ENCODE measurements around the gene GUCY1A2. TPM values are rescaled to one million over a fixed set of nuclear protein-coding genes. Genes with fewer than 3 reads are reported as not detected.

GUCY1A2 gene
- total RNA-seq, 3 donors from 2014 or later = 0.03 to 0.05 TPM; not detected in 1

DNA sequence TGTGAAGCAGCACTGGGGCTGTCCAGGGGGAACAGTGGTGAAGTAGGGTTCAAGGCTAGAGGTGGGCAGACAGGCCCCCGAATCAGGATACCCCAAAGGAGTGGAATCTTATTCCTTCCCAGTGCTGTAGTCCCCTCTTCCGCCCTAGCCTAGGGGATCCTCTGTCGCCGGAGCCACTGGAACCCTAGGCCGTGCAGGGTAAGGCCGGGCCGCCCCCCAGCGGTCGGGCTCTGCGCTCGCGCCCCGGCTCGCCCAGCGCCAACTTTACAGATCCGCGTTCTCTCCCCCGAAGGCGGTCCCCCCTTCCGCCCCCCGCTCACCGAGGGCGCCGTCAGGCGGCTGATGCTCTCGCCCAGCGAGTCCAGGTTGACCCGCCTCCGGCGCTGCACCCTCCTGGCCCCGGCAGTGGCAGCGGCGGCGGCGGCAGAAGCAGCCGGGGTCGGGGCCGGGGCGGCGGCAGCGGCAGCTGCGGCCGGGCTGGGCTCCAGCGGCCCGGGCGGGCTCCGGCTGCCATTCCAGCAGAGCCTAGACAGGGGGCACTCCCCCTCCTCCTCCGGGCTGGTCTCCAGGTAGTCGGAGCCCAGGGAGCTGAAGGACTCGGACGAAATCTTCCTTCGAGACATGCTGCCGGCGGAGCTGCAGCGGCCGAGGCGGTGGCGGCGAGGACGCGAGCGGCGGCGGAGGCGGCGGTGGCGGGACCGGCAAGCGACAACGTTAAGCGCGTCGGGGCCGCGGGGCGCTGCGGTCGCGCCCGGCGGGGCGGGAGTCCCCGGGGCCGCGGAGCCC, 650 bp downstream of the GUCY1A2 start:
- Mint-ChIP-seq H3K9me3 (no peaks in the 10 kb centered on the region), H3K36me3 (ENCODE audit: insufficient read depth) (no peaks in the 10 kb centered on the region), H3K4me3 (no peak overlapping the region), H3K4me1 (ENCODE audit: low read depth) (peaks cover 3% of the 10 kb centered on the region), H3K27me3 (ENCODE audit: low read depth) (peaks cover 37% of the 10 kb centered on the region)
- ATAC-seq = peak; percentile 53 to 56
- no peak for DNase-seq

DNA sequence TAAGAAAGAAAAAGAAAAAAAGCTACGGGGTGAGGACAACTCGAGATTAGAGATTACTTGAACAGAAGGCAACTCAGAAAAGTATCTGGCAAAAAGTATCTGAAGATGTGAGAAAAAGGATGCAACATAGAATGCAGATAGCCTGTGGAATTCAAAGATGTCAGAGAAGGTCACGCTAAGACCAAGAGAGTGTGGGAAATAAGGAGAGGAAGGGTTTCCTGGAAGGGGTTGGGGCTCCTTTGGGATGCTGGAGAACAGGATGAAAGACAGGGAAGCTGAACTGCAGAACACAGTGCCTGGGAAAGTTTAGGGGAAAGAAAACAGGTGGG, 1.2 kb downstream of the GUCY1A2 start:
- Mint-ChIP-seq H3K4me3 (no peak overlapping the region), H3K9me3 (no peaks in the 10 kb centered on the region), H3K27me3 (ENCODE audit: low read depth) (peaks cover 37% of the 10 kb centered on the region), H3K4me1 (ENCODE audit: low read depth) (peaks cover 3% of the 10 kb centered on the region), H3K36me3 (ENCODE audit: insufficient read depth) (no peaks in the 10 kb centered on the region)
- ATAC-seq = no peak
- no peak for DNase-seq

DNA sequence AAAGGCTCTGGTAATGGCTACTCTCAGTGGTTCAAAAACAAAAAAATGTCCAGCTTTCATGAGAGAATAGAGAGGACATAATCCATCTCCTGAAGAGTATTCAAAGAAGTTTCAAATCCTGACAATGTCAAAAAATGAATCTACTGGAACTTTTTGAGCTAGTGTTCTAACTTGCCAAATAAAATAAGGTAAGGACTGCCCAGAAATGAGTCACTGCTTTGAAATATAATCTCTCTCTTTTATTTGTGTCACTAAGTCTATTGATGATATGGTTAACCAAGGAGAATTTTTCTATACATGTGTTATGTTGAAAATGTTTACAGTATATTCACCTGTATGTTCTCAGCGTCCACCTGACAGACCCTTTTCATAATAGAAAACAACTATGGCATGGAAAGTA, 3.4 kb downstream of the GUCY1A2 start:
- H3K9me3 Mint-ChIP-seq = no peaks in the 10 kb centered on the region
- H3K36me3 Mint-ChIP-seq (ENCODE audit: insufficient read depth) = no peaks in the 10 kb centered on the region
- peaks cover 3% of the 10 kb centered on the region for H3K4me1 Mint-ChIP-seq (ENCODE audit: low read depth)
- peaks cover 31% of the 10 kb centered on the region for H3K27me3 Mint-ChIP-seq (ENCODE audit: low read depth)
- no peak for DNase-seq
- H3K4me3 Mint-ChIP-seq = no peak overlapping the region
- no peak for ATAC-seq

DNA sequence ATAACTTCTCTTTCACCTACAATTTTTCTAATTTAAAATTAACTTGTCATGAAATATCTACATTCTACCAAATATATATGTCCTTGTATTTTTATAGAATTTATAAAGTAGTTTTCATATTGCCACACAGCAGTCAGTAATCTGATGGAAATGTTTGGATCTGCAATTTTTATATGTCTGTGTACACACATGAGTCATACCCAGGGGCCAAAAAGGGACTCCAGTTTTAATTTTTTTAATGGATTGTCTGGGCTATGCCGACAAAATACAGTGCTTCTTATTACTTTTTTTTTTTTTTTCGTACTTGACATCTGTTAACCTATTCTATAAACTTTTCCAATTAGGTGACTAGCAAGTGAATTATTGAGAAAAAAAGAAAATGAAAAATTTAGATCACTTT, 6.3 kb downstream of the GUCY1A2 start:
- no peaks in the 10 kb centered on the region for H3K36me3 Mint-ChIP-seq (ENCODE audit: insufficient read depth)
- H3K4me1 Mint-ChIP-seq (ENCODE audit: low read depth) = peaks cover under 1% of the 10 kb centered on the region
- DNase-seq = no peak
- no peaks in the 10 kb centered on the region for H3K9me3 Mint-ChIP-seq
- no peak overlapping the region for H3K4me3 Mint-ChIP-seq
- ATAC-seq = no peak
- peaks cover 19% of the 10 kb centered on the region for H3K27me3 Mint-ChIP-seq (ENCODE audit: low read depth)

GRCh38 chr11:107009190-107009589, 9.1 kb downstream of the GUCY1A2 start:
- Mint-ChIP-seq H3K9me3 (no peaks in the 10 kb centered on the region), H3K36me3 (ENCODE audit: insufficient read depth) (no peaks in the 10 kb centered on the region), H3K4me1 (ENCODE audit: low read depth) (no peaks in the 10 kb centered on the region), H3K27me3 (ENCODE audit: low read depth) (no peaks in the 10 kb centered on the region), H3K4me3 (no peak overlapping the region)
- no peak for DNase-seq
- no peak for ATAC-seq

DNA sequence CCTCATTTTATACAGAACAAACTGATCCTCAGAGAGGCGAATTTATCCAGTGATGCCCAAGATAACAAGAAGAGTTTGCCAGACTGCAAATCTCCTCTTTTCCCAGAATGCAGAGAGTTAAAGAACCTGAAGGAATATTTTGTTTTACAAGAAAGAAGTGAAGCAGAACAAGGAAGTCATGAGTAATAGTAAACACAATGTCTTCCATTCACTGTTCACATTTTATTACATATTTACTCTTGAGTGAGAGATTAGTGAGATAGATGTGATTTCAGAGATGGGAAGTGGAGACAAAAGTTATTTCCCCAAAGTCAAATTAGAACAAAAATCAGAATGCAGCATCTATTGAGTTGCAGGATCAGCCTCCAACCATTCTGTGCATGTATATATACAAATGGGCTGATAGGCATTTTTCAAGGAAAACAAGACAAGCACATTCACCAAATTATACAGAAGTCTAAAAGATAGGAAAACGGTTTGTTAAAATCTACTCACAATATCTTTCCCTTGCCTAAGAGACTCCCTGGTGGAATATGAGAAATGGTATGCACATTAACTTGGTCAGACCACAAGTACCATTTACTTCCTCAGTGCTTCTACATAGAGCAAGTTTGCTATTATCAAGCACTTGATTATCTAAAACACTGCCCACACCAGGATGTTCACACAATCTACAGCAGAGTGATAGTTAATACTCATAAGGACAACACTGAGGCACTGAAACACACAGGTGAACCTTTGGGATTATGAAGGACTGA, 12.0 kb downstream of the GUCY1A2 start:
- Mint-ChIP-seq H3K9me3 (no peaks in the 10 kb centered on the region), H3K36me3 (ENCODE audit: insufficient read depth) (no peaks in the 10 kb centered on the region), H3K4me1 (ENCODE audit: low read depth) (no peaks in the 10 kb centered on the region), H3K27me3 (ENCODE audit: low read depth) (no peaks in the 10 kb centered on the region), H3K4me3 (no peak overlapping the region)
- ATAC-seq = no peak
- no peak for DNase-seq

DNA sequence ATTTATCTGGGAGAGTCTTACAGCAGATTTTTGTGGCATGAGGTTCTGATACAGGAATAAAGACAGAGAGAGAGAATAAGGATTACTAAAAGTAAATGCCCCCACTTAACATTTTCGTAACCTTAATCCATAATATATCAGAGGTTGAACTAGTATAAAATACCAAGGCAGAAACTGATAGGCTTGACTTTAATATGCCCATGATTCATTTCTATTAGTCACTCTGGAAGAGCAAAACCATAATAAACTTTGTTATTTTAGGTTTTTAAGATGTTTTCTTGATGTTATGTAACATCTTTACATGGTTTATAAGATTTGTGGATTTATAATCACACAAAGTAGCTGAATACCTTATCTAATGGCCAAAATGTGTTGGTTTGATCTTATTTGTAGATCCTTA, 19.1 kb downstream of the GUCY1A2 start:
- no peaks in the 10 kb centered on the region for H3K36me3 Mint-ChIP-seq (ENCODE audit: insufficient read depth)
- ATAC-seq (no peak), DNase-seq (no peak)
- H3K4me3 Mint-ChIP-seq = no peak overlapping the region
- no peaks in the 10 kb centered on the region for H3K27me3 Mint-ChIP-seq (ENCODE audit: low read depth)
- no peaks in the 10 kb centered on the region for H3K9me3 Mint-ChIP-seq
- no peaks in the 10 kb centered on the region for H3K4me1 Mint-ChIP-seq (ENCODE audit: low read depth)

DNA sequence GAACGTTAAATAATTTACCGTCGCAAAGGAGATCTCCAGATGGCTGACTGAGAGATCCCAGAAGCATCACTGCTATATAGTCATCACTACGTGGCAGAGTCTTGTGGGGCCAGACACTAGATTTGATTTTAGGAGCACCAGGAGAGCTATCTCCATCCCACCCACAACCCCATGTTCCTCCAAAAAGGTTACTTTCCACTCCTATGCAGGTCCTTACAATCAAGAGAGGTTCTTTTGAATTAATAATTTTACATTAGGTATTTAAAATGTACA, 19.4 kb downstream of the GUCY1A2 start:
- H3K4me3 Mint-ChIP-seq = no peak overlapping the region
- DNase-seq = no peak
- H3K9me3 Mint-ChIP-seq = no peaks in the 10 kb centered on the region
- no peaks in the 10 kb centered on the region for H3K27me3 Mint-ChIP-seq (ENCODE audit: low read depth)
- no peak for ATAC-seq
- no peaks in the 10 kb centered on the region for H3K4me1 Mint-ChIP-seq (ENCODE audit: low read depth)
- no peaks in the 10 kb centered on the region for H3K36me3 Mint-ChIP-seq (ENCODE audit: insufficient read depth)

- Mint-ChIP-seq H3K9me3 (no peaks in the 10 kb centered on the region), H3K4me1 (ENCODE audit: low read depth) (no peaks in the 10 kb centered on the region), H3K27me3 (ENCODE audit: low read depth) (no peaks in the 10 kb centered on the region), H3K4me3 (no peak overlapping the region), H3K36me3 (ENCODE audit: insufficient read depth) (no peaks in the 10 kb centered on the region)
- ATAC-seq = no peak
- no peak for DNase-seq
Measured at GRCh38 chr11:106998116-106998915, 20.0 kb downstream of the GUCY1A2 start.

DNA sequence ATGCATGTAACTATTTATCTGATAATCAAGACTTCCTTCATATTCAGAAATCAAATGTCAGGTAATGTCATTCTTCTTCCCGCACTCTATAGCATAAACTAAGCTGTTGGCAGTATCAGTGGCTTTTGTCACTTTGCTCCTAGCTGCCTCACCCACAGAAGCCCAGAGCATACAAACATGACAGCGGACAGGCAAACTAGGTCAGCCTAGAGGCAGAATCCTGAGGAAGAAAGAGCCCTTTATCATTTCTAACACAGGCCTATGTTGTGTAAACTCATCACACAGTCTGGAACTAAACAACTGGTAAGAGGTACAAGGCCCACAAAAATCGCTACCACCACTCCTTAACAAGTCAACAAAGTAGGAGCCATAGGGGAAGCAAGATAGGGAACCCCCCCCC, 21.0 kb downstream of the GUCY1A2 start:
- no peak for ATAC-seq
- no peak overlapping the region for H3K4me3 Mint-ChIP-seq
- H3K4me1 Mint-ChIP-seq (ENCODE audit: low read depth) = no peaks in the 10 kb centered on the region
- no peaks in the 10 kb centered on the region for H3K36me3 Mint-ChIP-seq (ENCODE audit: insufficient read depth)
- no peak for DNase-seq
- H3K27me3 Mint-ChIP-seq (ENCODE audit: low read depth) = no peaks in the 10 kb centered on the region
- no peaks in the 10 kb centered on the region for H3K9me3 Mint-ChIP-seq

DNA sequence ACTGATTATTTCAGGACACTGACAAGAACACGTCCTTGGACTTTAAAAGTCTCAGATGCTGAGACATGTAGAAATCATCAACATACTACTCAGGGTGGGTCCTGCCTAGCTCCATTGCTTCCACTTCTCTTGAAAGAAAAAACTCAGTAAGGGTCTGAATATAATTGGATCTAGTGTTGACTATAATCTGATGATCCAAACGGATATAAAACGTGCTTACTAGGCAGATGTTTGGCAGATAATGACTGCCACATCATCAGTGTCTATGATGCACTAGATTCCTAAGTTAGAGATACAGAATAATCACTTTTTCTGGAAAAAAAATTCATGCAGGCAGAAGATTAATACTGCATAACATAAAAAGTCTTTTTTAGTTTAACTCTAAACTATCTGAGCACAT, 21.6 kb downstream of the GUCY1A2 start:
- no peaks in the 10 kb centered on the region for H3K4me1 Mint-ChIP-seq (ENCODE audit: low read depth)

GRCh38 chr11:106990331-106990730, 27.9 kb downstream of the GUCY1A2 start:
- no peaks in the 10 kb centered on the region for H3K27me3 Mint-ChIP-seq (ENCODE audit: low read depth)
- no peaks in the 10 kb centered on the region for H3K4me1 Mint-ChIP-seq (ENCODE audit: low read depth)
- DNase-seq (no peak), ATAC-seq (no peak)
- no peak overlapping the region for H3K4me3 Mint-ChIP-seq
- H3K9me3 Mint-ChIP-seq = no peaks in the 10 kb centered on the region
- H3K36me3 Mint-ChIP-seq (ENCODE audit: insufficient read depth) = no peaks in the 10 kb centered on the region

More for the DNA sequence above, 21.6 kb downstream of the GUCY1A2 start:
- no peak for DNase-seq
- H3K4me3 Mint-ChIP-seq = no peak overlapping the region
- H3K36me3 Mint-ChIP-seq (ENCODE audit: insufficient read depth) = no peaks in the 10 kb centered on the region
- H3K27me3 Mint-ChIP-seq (ENCODE audit: low read depth) = no peaks in the 10 kb centered on the region
- ATAC-seq = no peak
- H3K9me3 Mint-ChIP-seq = no peaks in the 10 kb centered on the region

- Mint-ChIP-seq H3K4me3 (no peak overlapping the region), H3K36me3 (ENCODE audit: insufficient read depth) (no peaks in the 10 kb centered on the region), H3K9me3 (no peaks in the 10 kb centered on the region), H3K4me1 (ENCODE audit: low read depth) (no peaks in the 10 kb centered on the region), H3K27me3 (ENCODE audit: low read depth) (no peaks in the 10 kb centered on the region)
- DNase-seq = no peak
- no peak for ATAC-seq
Measured at GRCh38 chr11:106989078-106989455, 29.2 kb downstream of the GUCY1A2 start.

GRCh38 chr11:106988151-106989077, 29.9 kb downstream of the GUCY1A2 start:
- H3K27me3 Mint-ChIP-seq (ENCODE audit: low read depth) = no peaks in the 10 kb centered on the region
- H3K4me3 Mint-ChIP-seq = no peak overlapping the region
- no peaks in the 10 kb centered on the region for H3K36me3 Mint-ChIP-seq (ENCODE audit: insufficient read depth)
- ATAC-seq (no peak), DNase-seq (no peak)
- H3K4me1 Mint-ChIP-seq (ENCODE audit: low read depth) = no peaks in the 10 kb centered on the region
- H3K9me3 Mint-ChIP-seq = no peaks in the 10 kb centered on the region

All from activated T-cell treated with anti-CD3 and anti-CD28 coated beads, Interleukin-2, amount 50 U/mL, for 4 hours (primary cell).